Retinal pigment epithelial cell (primary cell): ENCODE measurements around the gene PPP2R5C.

Source experiments
- DNase-seq: peaks from one replicate; pipeline ENCODE4 v3.0.0-alpha.2; 2010; ENCODE audit warnings: low read depth
- H3K4me3 ChIP-seq: 2 replicates; pipeline ENCODE4 v1.5.1; 2011; ENCODE audit warnings: mild to moderate bottlenecking, low read length, control low read depth, moderate library complexity
- CTCF ChIP-seq: conservative IDR thresholded peaks from 2 replicates; pipeline ENCODE4 v1.5.1; 2011; ENCODE audit warnings: low read depth, low read length, control low read depth, inconsistent platforms

The PPP2R5C gene

GRCh38 chr14:101830271-101830670 is 68.8 kb downstream of the PPP2R5C start:
- no peak for DNase-seq

GRCh38 chr14:101833045-101833444 is 71.5 kb downstream of the PPP2R5C start:
- DNase-seq, result no peak
- no peak overlapping the region for H3K4me3 ChIP-seq
- no peak for TF ChIP-seq CTCF

More at GRCh38 chr14:101830271-101830670, 68.8 kb downstream of the PPP2R5C start:
- no peak for TF ChIP-seq CTCF
- no peak overlapping the region for H3K4me3 ChIP-seq

GRCh38 chr14:101834397-101834796 is 72.9 kb downstream of the PPP2R5C start:
- no peak for TF ChIP-seq CTCF
- no peak overlapping the region for H3K4me3 ChIP-seq
- no peak for DNase-seq

DNA sequence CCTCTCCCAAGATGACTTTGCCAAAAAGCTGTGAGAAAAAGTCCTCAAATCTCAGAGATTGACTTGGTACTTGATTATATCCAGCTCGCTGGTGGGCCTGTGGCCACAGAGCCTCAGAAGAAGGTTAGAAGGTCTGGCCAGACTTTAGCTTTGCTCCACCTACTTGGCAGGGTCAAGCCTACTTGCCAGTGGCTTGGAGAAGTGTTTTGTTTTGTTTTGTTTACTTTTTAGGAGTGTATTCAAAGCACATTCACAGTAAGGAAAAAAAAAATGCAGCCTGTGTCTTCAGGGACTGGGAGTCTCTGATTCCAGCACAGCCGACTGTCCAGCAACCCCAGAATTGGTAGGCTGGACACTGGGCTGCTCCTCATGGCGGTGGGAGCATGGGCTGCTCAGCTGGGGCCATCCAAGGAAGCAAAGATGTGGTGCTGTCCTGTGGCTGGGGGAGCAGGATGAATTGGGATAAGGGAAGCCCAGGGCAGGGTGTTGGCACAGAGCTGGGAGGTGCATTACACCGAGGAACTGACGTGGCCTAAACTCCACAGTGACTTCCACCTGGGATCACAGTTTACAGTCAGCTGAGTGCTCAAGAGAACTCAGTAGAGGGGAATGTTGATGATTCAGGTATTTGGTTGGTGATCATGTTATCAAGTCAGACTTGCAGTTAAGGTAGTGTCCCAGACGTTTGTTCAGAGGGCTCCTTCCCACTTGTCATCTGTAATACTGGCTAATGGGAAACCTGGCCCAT is 73.5 kb downstream of the PPP2R5C start:
- H3K4me3 ChIP-seq, result no peak overlapping the region
- no peak for TF ChIP-seq CTCF
- no peak for DNase-seq

GRCh38 chr14:101835566-101835965 is 74.1 kb downstream of the PPP2R5C start:
- no peak overlapping the region for H3K4me3 ChIP-seq
- no peak for DNase-seq
- TF ChIP-seq CTCF, result no peak

GRCh38 chr14:101836135-101836534 is 74.6 kb downstream of the PPP2R5C start:
- no peak for DNase-seq
- H3K4me3 ChIP-seq, result no peak overlapping the region
- TF ChIP-seq CTCF, result no peak

GRCh38 chr14:101838476-101838875 is 77.0 kb downstream of the PPP2R5C start:
- TF ChIP-seq CTCF, result no peak
- H3K4me3 ChIP-seq, result no peak overlapping the region
- no peak for DNase-seq
